HEK293 (cell line): ENCODE data around the gene CAMK2N1.

ENCODE experiments used
- PRDM1 ChIP-seq: fragments of 450-650 bp; formaldehyde crosslinking; IDR thresholded peaks from 2 replicates; pipeline ENCODE4; 2016; ENCODE audit warnings: missing biosample characterization, missing genetic modification characterization
- ZNF10 ChIP-seq: fragments of 450-650 bp; formaldehyde crosslinking; IDR thresholded peaks from 2 replicates; pipeline ENCODE4 v1.5.1; 2017; ENCODE audit warnings: missing biosample characterization, missing genetic modification characterization
- ZNF169 ChIP-seq: fragments of 450-650 bp; formaldehyde crosslinking; IDR thresholded peaks from 2 replicates; pipeline ENCODE4 v1.5.1; 2016; ENCODE audit warnings: missing biosample characterization, missing genetic modification characterization
- ZNF341 ChIP-seq: fragments of 450-650 bp; formaldehyde crosslinking; IDR thresholded peaks from 2 replicates; pipeline ENCODE4; 2016; ENCODE audit warnings: low read depth, missing biosample characterization, missing genetic modification characterization
- ZNF350 ChIP-seq: fragments of 450-650 bp; formaldehyde crosslinking; IDR thresholded peaks from 2 replicates; pipeline ENCODE4 v1.5.0; 2017; ENCODE audit warnings: missing biosample characterization, mild to moderate bottlenecking, missing genetic modification characterization
- ZNF394 ChIP-seq: fragments of 450-650 bp; formaldehyde crosslinking; IDR thresholded peaks from 2 replicates; pipeline ENCODE4 v1.5.1; 2016; ENCODE audit warnings: missing biosample characterization, missing genetic modification characterization, mild to moderate bottlenecking, moderate library complexity, borderline replicate concordance
- ZNF529 ChIP-seq: fragments of 450-650 bp; formaldehyde crosslinking; IDR thresholded peaks from 2 replicates; pipeline ENCODE4 v1.5.1; 2017; ENCODE audit warnings: missing genetic modification characterization, missing biosample characterization; ENCODE audit not compliant: insufficient replicate concordance
- ZNF792 ChIP-seq: fragments of 450-650 bp; formaldehyde crosslinking; IDR thresholded peaks from 2 replicates; pipeline ENCODE4 v1.5.1; 2016; ENCODE audit warnings: missing biosample characterization, missing genetic modification characterization
- ZXDB ChIP-seq: fragments of 450-650 bp; formaldehyde crosslinking; IDR thresholded peaks from 2 replicates; pipeline ENCODE4 v1.5.1; 2016; ENCODE audit warnings: missing biosample characterization, missing genetic modification characterization
- TF ChIP-seq, protein P1 (sequence below): fragments of 450-650 bp; formaldehyde crosslinking; IDR thresholded peaks from 2 replicates; pipeline ENCODE4 v1.5.1; 2016; ENCODE audit warnings: missing biosample characterization, missing genetic modification characterization
- TF ChIP-seq, protein P2 (sequence below): fragments of 450-650 bp; formaldehyde crosslinking; IDR thresholded peaks from 2 replicates; pipeline ENCODE4 v1.5.1; 2016; ENCODE audit warnings: missing biosample characterization, missing genetic modification characterization

GRCh38 chr1:20469406-20470076 is 16.5 kb downstream of the CAMK2N1 start:
- TF ChIP-seq ZNF10 (tag by site-specific recombination) (no peak), ZNF169 (tag by site-specific recombination) (no peak), ZNF792 (tag by site-specific recombination) (no peak), ZNF529 (tag by site-specific recombination) (no peak), PRDM1 (tag by site-specific recombination) (no peak), ZNF350 (tag by site-specific recombination) (no peak), ZNF394 (tag by site-specific recombination) (no peak), ZXDB (tag by site-specific recombination) (no peak), ZNF341 (tag by site-specific recombination) (no peak)
- TF ChIP-seq, protein P1, sequence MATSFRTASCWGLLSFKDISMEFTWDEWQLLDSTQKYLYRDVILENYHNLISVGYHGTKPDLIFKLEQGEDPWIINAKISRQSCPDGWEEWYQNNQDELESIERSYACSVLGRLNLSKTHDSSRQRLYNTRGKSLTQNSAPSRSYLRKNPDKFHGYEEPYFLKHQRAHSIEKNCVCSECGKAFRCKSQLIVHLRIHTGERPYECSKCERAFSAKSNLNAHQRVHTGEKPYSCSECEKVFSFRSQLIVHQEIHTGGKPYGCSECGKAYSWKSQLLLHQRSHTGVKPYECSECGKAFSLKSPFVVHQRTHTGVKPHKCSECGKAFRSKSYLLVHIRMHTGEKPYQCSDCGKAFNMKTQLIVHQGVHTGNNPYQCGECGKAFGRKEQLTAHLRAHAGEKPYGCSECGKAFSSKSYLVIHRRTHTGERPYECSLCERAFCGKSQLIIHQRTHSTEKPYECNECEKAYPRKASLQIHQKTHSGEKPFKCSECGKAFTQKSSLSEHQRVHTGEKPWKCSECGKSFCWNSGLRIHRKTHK (tag by site-specific recombination), result no peak
- TF ChIP-seq, protein P2, sequence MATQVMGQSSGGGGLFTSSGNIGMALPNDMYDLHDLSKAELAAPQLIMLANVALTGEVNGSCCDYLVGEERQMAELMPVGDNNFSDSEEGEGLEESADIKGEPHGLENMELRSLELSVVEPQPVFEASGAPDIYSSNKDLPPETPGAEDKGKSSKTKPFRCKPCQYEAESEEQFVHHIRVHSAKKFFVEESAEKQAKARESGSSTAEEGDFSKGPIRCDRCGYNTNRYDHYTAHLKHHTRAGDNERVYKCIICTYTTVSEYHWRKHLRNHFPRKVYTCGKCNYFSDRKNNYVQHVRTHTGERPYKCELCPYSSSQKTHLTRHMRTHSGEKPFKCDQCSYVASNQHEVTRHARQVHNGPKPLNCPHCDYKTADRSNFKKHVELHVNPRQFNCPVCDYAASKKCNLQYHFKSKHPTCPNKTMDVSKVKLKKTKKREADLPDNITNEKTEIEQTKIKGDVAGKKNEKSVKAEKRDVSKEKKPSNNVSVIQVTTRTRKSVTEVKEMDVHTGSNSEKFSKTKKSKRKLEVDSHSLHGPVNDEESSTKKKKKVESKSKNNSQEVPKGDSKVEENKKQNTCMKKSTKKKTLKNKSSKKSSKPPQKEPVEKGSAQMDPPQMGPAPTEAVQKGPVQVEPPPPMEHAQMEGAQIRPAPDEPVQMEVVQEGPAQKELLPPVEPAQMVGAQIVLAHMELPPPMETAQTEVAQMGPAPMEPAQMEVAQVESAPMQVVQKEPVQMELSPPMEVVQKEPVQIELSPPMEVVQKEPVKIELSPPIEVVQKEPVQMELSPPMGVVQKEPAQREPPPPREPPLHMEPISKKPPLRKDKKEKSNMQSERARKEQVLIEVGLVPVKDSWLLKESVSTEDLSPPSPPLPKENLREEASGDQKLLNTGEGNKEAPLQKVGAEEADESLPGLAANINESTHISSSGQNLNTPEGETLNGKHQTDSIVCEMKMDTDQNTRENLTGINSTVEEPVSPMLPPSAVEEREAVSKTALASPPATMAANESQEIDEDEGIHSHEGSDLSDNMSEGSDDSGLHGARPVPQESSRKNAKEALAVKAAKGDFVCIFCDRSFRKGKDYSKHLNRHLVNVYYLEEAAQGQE (tag by site-specific recombination), result no peak
